Prostate gland (tissue), 2 donors: ENCODE results near the gene LARP4B. TPM values are rescaled to one million over a fixed set of nuclear protein-coding genes. Genes with fewer than 3 reads are reported as not detected.

ENCODE experiments used
- DNase-seq: peaks from one replicate; pipeline ENCODE4 v3.0.0-alpha.2; 2019; ENCODE audit warnings: low spot score
- H3K27ac ChIP-seq, 2 donors: fragments of 200-600 bp; sonication (generic); 2 replicates each; pipeline ENCODE4 v1.5.1; 2017 to 2019
- H3K27me3 ChIP-seq: fragments of 200-600 bp; sonication (generic); replicated peaks from 2 replicates; pipeline ENCODE4 v1.5.1; 2019; ENCODE audit not compliant: insufficient read depth
- H3K36me3 ChIP-seq, 2 donors: fragments of 200-600 bp; sonication (generic); 1 replicate in 1 of 2; 2 replicates in 1 of 2; pipeline versions ENCODE4 v1.5.1 to v1.8.1; 2017 to 2019
- H3K4me1 ChIP-seq: fragments of 200-600 bp; sonication (generic); replicated peaks from 2 replicates; pipeline ENCODE4 v1.5.1; 2019
- H3K4me3 ChIP-seq, 2 donors: fragments of 200-600 bp; sonication (generic); 2 replicates each; pipeline ENCODE4 v1.5.1; 2017 to 2019
- H3K9me3 ChIP-seq: fragments of 200-600 bp; sonication (generic); 2 replicates; pipeline ENCODE4 v1.5.1; 2017
- CTCF ChIP-seq, 4 experiments: fragments of 200-600 bp in 2 of 4; fragments of 450-650 bp in 2 of 4; sonication (generic) in 2 of 4; IDR thresholded peaks; 1 replicate in 3 of 4; 2 replicates in 1 of 4; pipeline ENCODE4 v1.5.1; 2016 to 2019; ENCODE audit warnings: antibody characterized with exemption in 4 of 4, mild to moderate bottlenecking in 2 of 4, moderate library complexity in 2 of 4
- POLR2A ChIP-seq: fragments of 450-650 bp; IDR thresholded peaks from one replicate; pipeline ENCODE4 v1.6.1; 2016; ENCODE audit warnings: antibody characterized with exemption, mild to moderate bottlenecking
- POLR2AphosphoS5 ChIP-seq: sonication (generic); formaldehyde crosslinking; IDR thresholded peaks from one replicate; pipeline ENCODE4 v1.6.1; 2017; ENCODE audit warnings: antibody characterized with exemption
- WGBS: methylation state at CpG from one replicate; pipeline ENCODE4 v1.1.5; 2018; 5-methylcytosine and 5-hydroxymethylcytosine counted together
- intact Hi-C: fragments of 100-400 bp; cut with DNase I; formaldehyde crosslinking; loops from one replicate; pipeline ENCODE4 v1.14.2; 2022
- total RNA-seq, 2 donors: library from RNA; depleted of rRNA; stranded (reverse); fragments of >200 nt; gene quantifications; one replicate each; pipeline ENCODE4 v1.1.0, GENCODE V29; 2016

The LARP4B gene
- total RNA-seq, 2 donors from 2014 or later: 51.9 to 95.4 TPM

- intact Hi-C loops: no loop called here
Observed at GRCh38 chr10:853017-853416, 78.5 kb downstream of the LARP4B start.

GRCh38 chr10:852386-852785, 79.1 kb downstream of the LARP4B start:
- no peak for TF ChIP-seq CTCF (IDR thresholded peaks at IDR 0.05)
- Histone ChIP-seq H3K4me3 (no peak overlapping the region), H3K27me3 (no peaks in the 10 kb centered on the region), H3K9me3 (no peaks in the 10 kb centered on the region), H3K27ac (peak overlapping the region in 1 of 2 donors; percentile 3), H3K4me1 (peaks cover 2% of the 10 kb centered on the region), H3K36me3 (no peaks in the 10 kb centered on the region)
- intact Hi-C loops: no loop called here
- DNase-seq: no peak
- WGBS: 72% methylated on average over 3 of the region's 3 CpGs

More at GRCh38 chr10:853017-853416, 78.5 kb downstream of the LARP4B start:
- no peak for TF ChIP-seq POLR2AphosphoS5
- no peak for TF ChIP-seq POLR2A
- TF ChIP-seq CTCF (IDR thresholded peaks at IDR 0.05): no peak
- H3K4me3 ChIP-seq: no peak overlapping the region
- peaks cover 2% of the 10 kb centered on the region for H3K4me1 ChIP-seq
- no peaks in the 10 kb centered on the region for H3K27me3 ChIP-seq
- no peaks in the 10 kb centered on the region for H3K36me3 ChIP-seq
- DNase-seq: no peak
- peak overlapping the region in 1 of 2 donors; percentile 59 for H3K27ac ChIP-seq
- H3K9me3 ChIP-seq: no peaks in the 10 kb centered on the region

- peaks cover 2% of the 10 kb centered on the region for H3K4me1 ChIP-seq
- no peaks in the 10 kb centered on the region for H3K36me3 ChIP-seq
- intact Hi-C loops: no loop called here
- H3K27me3 ChIP-seq: no peaks in the 10 kb centered on the region
- H3K27ac ChIP-seq: peak overlapping the region in 1 of 2 donors; percentile 3
- 95% methylated on average over 5 of the region's 5 CpGs for WGBS
- TF ChIP-seq POLR2A (no peak), POLR2AphosphoS5 (no peak)
- DNase-seq: no peak
- no peak overlapping the region for H3K4me3 ChIP-seq
- no peaks in the 10 kb centered on the region for H3K9me3 ChIP-seq
Observed at GRCh38 chr10:851901-852300, 79.6 kb downstream of the LARP4B start.

- no peak for TF ChIP-seq POLR2A
Observed at GRCh38 chr10:850093-850492, 81.4 kb downstream of the LARP4B start.

GRCh38 chr10:847868-848267, 83.6 kb downstream of the LARP4B start:
- 40% methylated on average over 7 of the region's 7 CpGs for WGBS
- no peak for DNase-seq
- Histone ChIP-seq H3K27ac (peak overlapping the region in 1 of 2 donors; percentile 68), H3K36me3 (no peaks in the 10 kb centered on the region), H3K27me3 (no peaks in the 10 kb centered on the region), H3K9me3 (no peaks in the 10 kb centered on the region), H3K4me3 (no peak overlapping the region), H3K4me1 (peaks cover 2% of the 10 kb centered on the region)
- intact Hi-C loops: no loop called here
- TF ChIP-seq POLR2AphosphoS5 (no peak), POLR2A (no peak), CTCF (IDR thresholded peaks at IDR 0.05) (no peak)

More at GRCh38 chr10:850093-850492, 81.4 kb downstream of the LARP4B start:
- Histone ChIP-seq H3K27ac (peak overlapping the region in 1 of 2 donors; percentile 68), H3K27me3 (no peaks in the 10 kb centered on the region), H3K9me3 (no peaks in the 10 kb centered on the region), H3K4me1 (peaks cover 2% of the 10 kb centered on the region), H3K4me3 (no peak overlapping the region), H3K36me3 (no peaks in the 10 kb centered on the region)
- DNase-seq: no peak
- intact Hi-C loops: no loop called here
- WGBS: 96% methylated on average over 2 of the region's 2 CpGs

- DNase-seq: no peak
- Histone ChIP-seq H3K27me3 (no peaks in the 10 kb centered on the region), H3K4me1 (peaks cover 2% of the 10 kb centered on the region), H3K9me3 (no peaks in the 10 kb centered on the region), H3K4me3 (no peak overlapping the region), H3K36me3 (no peaks in the 10 kb centered on the region), H3K27ac (peak overlapping the region in 1 of 2 donors; percentile 68)
- TF ChIP-seq CTCF (IDR thresholded peaks at IDR 0.05): no peak
- no peak for TF ChIP-seq POLR2A
- TF ChIP-seq POLR2AphosphoS5: no peak
- WGBS: 81% methylated on average over 7 of the region's 7 CpGs
- intact Hi-C loops: no loop called here
Observed at GRCh38 chr10:846126-846685, 85.3 kb downstream of the LARP4B start.
